GM12878 (cell line): ENCODE data around the gene MAGEB1.

ENCODE experiments used
- CREB1 ChIP-seq: IDR thresholded peaks from 2 replicates; pipeline ENCODE4 v1.6.1; 2012; ENCODE audit warnings: low read depth, mild to moderate bottlenecking, inconsistent platforms
- CTCF ChIP-seq, 3 experiments: IDR thresholded peaks in 2 of 3; conservative IDR thresholded peaks in 1 of 3; 2 replicates each; pipeline ENCODE4 v1.5.1; 2011; ENCODE audit warnings: low read depth in 3 of 3, low read length in 3 of 3, mild to moderate bottlenecking in 3 of 3, control low read depth in 2 of 3, moderate library complexity in 2 of 3, inconsistent platforms in 1 of 3, mixed read lengths in 1 of 3; ENCODE audit not compliant: control insufficient read depth in 2 of 3, insufficient read depth in 1 of 3; ENCODE audit errors: extremely low read depth in 1 of 3
- EP300 ChIP-seq, 2 experiments: fragments of 150-350 bp in 1 of 2; IDR thresholded peaks; 2 replicates each; pipeline ENCODE4 v1.6.1; 2011 to 2012; ENCODE audit warnings: low read depth in 2 of 2, low read length in 2 of 2, borderline replicate concordance in 1 of 2, improper control_type of control experiment in 1 of 2, inconsistent platforms in 1 of 2; ENCODE audit not compliant: control insufficient read depth in 1 of 2
- EZH2 ChIP-seq: IDR thresholded peaks from 2 replicates; pipeline ENCODE4 v1.6.1; 2012; ENCODE audit warnings: low read depth, mild to moderate bottlenecking, control low read depth, inconsistent platforms, low read length, borderline replicate concordance; ENCODE audit not compliant: control insufficient read depth
- NR2C2 ChIP-seq: IDR thresholded peaks from 2 replicates; pipeline ENCODE4 v1.6.1; 2011; ENCODE audit warnings: borderline replicate concordance, low read depth; ENCODE audit not compliant: control insufficient read depth, insufficient read length
- RCOR1 ChIP-seq: conservative IDR thresholded peaks from 2 replicates; pipeline ENCODE4 v1.6.1; 2012; ENCODE audit warnings: low read depth, low read length, improper control_type of control experiment
- RFX5 ChIP-seq: IDR thresholded peaks from 2 replicates; pipeline ENCODE4 v1.6.1; 2011; ENCODE audit warnings: low read depth, low read length, improper control_type of control experiment
- SIN3A ChIP-seq: IDR thresholded peaks from 2 replicates; pipeline ENCODE4 v1.6.1; 2012; ENCODE audit warnings: low read depth, low read length, improper control_type of control experiment

- no peak for TF ChIP-seq RFX5
- no peak for TF ChIP-seq EP300 (IDR thresholded peaks at IDR 0.05; ENCODE audit: borderline replicate concordance in 1 of 2, control insufficient read depth in 1 of 2, low read depth in 2 of 2, low read length in 2 of 2)
- TF ChIP-seq CTCF (IDR thresholded peaks at IDR 0.05 in 2 of 3, conservative IDR thresholded peaks at IDR 0.05 in 1 of 3; ENCODE audit: control insufficient read depth in 2 of 3, extremely low read depth in 1 of 3, insufficient read depth in 1 of 3, low read depth in 3 of 3, low read length in 3 of 3), result no peak
- no peak for TF ChIP-seq SIN3A
- TF ChIP-seq EZH2, result no peak
- no peak for TF ChIP-seq CREB1
- TF ChIP-seq RCOR1, result no peak
- no peak for TF ChIP-seq NR2C2
Measured at GRCh38 chrX:30270639-30271038, 23.7 kb downstream of the MAGEB1 start.
